GM18520 (cell line): Measurements from ENCODE around the gene ESR1.
"Not testable (repeated sequence)": the region's sequence is repeated elsewhere in the genome, so short reads cannot be mapped to it uniquely, and the experiment has no call there.

ENCODE experiments used
- ATAC-seq: cut with Tn5 transposase; IDR thresholded peaks from one replicate; pipeline ENCODE4 v1.9.1; 2021; ENCODE audit not compliant: unreplicated experiment

Gene ESR1

GRCh38 chr6:152049502-152049901 lies 242.0 kb downstream of the ESR1 start:
- ATAC-seq, result no peak

DNA sequence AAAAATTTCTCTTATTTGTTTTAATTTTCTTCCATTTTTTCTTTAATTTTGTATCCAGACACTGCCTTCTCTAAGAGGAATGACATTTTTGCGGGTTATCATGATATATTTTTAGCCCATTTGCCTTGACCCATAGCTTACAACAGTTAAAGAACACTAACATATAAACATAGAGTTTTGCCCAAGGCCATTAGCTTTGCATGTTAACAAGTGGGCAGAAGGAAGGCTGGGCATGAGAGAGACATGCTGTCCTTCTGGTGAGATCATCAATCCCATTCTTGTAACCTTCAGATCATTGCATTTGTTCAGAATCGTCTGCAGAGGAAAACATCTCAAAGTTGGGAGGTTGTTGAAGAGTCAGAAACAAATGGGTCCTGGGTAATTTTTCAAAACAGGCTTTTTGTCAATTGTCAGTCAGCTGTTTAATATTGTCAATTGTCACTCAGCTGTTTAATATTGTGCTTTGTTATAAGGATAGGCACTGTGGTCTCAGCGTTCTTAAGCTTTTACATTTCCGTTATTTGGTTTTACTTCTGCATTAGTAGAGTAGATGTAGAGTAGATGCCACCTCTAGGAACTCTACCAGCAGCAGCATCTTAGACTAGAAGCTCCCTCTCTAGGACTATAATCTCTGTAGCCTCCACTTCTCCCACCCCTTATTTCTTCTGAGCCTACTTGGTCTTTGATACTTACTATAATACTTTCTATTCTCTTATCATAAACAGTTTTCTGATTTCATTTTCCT lies 243.1 kb downstream of the ESR1 start:
- no peak for ATAC-seq

DNA sequence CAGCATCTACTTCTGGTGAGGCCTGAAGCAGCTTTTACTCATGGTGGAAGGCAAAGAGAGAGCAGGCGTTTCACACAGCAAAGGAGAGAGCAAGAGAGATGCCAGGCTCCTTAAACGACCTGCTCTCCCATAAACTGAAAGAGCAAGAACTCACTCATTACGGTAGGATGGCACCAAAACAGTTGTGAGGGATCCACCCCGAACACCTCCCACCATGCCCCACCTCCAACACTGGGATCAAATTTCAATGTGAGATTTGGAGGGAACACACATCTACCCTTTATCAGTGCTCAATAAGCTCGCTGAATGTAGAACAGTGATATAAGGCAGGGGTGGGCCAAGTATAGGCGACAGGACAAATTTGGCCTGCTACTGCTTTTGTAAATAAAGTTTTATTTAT lies 244.6 kb downstream of the ESR1 start:
- ATAC-seq, result no peak

GRCh38 chr6:152053332-152053731 lies 245.8 kb downstream of the ESR1 start:
- no peak for ATAC-seq

DNA sequence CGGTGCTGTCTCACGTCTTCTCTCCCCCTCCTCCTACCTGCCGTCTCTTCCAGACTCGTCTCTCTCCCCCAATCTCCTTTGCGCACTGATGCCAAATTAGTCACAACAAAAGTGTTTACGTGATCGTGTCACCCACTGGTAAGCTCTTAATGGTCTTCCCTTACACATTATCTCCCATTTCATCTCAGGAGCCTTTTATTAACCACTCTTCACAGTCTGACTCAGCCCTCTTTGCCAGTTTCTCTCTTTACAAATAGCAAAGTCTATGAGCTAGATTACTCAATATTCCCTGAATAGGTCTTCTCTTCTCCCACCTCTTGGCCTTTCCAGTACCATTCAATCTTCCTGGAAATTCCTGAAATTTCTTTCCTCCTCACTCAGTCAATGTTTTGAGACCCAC lies 247.0 kb downstream of the ESR1 start:
- no peak for ATAC-seq

DNA sequence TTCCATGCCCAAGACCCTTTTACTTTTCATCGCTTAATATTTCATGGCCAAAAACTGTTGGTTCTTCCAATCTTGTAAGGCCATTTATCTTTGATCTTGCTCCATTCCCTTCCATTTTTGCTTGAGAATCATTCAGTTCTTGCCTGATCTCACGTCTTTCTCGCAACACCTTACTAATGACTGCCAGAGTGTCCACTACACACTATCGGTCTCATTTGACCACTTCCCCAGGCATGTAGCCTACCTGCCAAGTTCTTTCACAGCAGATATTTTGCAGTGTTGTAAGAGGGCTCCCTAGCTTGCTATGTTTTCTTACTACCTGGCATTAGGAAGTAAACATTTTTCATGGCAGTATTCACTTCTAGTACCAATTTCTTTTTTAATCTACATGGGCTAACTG lies 248.0 kb downstream of the ESR1 start:
- no peak for ATAC-seq

GRCh38 chr6:152057832-152058498 lies 250.5 kb downstream of the ESR1 start:
- ATAC-seq, result no peak

DNA sequence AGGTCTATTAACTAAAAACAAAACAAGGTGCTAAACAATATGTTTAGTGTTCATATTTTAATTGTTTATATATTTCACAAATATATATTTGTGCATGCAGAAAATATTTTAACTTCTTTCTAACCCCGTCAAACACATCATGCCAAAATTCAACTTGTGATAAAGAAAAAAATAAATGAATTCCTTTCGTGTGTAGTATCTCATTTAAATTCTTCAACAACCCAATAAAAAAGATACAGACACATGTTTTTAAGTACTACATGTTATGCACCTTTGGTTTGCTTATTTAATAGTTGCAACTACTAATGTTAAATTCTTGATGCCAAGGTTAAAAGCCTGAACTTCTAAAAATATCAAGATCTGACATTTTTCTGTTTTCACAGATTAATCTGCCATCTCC lies 252.4 kb downstream of the ESR1 start:
- no peak for ATAC-seq

GRCh38 chr6:152062476-152062875 lies 255.0 kb downstream of the ESR1 start:
- ATAC-seq, result no peak

GRCh38 chr6:152063170-152063921 lies 255.9 kb downstream of the ESR1 start:
- ATAC-seq, result no peak

GRCh38 chr6:152068622-152069261 lies 261.3 kb downstream of the ESR1 start:
- ATAC-seq, result no peak

- no peak for ATAC-seq
Observed at GRCh38 chr6:152070556-152070955, 263.1 kb downstream of the ESR1 start.

DNA sequence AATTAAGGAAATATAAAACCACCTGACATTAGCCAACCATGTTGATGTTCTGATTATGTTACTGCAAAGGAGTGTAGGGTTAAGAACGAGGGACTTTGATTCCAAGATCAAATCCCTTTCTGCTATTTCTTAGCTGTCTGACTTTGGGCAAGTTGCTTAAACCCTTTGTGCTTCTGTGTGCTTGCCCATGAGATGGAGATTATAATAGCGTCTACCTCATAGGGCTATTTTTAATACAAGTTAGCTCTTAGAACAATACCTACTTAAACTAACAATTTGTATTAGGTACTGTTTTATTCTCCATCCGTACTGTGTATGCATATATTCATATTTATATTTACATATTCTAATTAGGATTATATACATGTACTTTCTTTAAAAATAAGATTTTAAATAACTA lies 263.8 kb downstream of the ESR1 start:
- no peak for ATAC-seq

GRCh38 chr6:152071843-152072242 lies 264.4 kb downstream of the ESR1 start:
- no peak for ATAC-seq

- not testable (repeated sequence) for ATAC-seq
Observed at GRCh38 chr6:152076242-152076641, 268.8 kb downstream of the ESR1 start.

GRCh38 chr6:152078001-152078400 lies 270.5 kb downstream of the ESR1 start:
- no peak for ATAC-seq

- no peak for ATAC-seq
Observed at GRCh38 chr6:152078804-152079203, 271.3 kb downstream of the ESR1 start.

DNA sequence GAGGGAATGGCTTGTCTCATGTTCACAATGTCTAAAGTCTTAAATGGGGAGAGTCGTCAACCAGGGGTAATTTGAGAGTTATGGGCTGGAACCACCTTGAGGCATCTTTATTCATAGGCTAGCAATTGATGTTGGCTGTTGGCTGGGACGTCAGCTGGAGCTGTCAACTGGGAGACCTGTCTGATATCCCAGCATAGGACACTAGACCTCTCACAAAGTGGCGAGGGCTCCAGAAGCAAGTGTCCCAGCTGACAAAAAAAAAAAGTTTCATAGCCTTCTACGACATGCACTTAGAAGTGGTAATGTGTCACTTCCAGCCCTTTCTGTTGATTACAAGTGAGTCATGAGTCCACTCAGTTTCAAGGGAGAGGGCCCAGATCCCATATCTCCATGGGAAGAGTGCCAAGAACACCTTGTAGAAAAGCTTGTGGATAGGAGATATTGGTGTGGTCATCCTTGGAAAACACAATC lies 278.0 kb downstream of the ESR1 start:
- no peak for ATAC-seq

DNA sequence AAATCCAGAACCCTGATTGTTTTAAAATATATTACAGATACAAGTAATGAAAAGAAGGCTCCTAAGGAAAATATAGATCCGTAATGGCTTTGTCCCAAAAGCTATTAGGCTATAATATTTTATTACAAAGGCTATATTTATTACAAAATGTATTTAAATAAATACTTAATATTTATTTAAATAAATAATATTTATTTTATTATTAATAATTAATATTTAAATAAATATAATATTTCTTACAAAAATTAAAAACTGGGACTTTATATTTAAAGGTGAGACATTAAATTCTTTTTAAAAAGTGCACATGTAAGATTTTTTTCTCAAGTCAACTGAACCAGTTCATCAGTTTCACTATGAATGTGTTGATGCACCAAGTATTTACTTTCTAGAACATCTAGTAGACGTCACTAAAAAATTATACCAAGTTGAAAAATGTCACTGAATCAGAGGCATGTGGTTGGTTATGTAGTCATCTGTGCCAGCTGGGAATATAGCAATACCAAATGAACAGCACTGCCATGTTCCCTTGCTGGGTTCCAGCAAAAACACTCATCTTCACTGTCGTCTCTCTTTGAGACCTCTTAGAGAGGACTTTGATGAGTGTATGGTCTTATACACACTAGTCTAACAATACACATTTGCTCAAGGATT lies 278.9 kb downstream of the ESR1 start:
- no peak for ATAC-seq

DNA sequence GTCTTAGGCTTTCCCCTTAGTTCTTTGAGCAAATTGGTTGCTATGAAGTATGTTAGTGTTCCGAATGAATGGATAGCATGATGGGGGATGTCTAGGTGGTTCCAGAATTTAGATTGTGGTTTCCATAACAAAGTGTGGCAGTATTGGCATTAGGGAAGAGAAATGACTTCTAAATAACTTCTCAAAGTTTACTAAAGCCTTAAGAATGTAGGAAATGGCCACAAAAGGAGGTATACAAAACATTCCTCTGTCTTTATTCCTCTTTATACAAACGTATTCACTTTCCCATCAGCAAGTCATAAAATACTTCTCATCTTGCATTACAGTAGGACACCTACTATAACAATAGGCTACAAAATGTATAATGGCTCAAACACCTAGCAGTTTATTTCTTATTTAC lies 279.6 kb downstream of the ESR1 start:
- no peak for ATAC-seq

- ATAC-seq, result no peak
Observed at GRCh38 chr6:152087701-152088100, 280.2 kb downstream of the ESR1 start.
